Measurements from ENCODE around the gene SHOX.
"Not testable (repeated sequence)": the region's sequence is repeated elsewhere in the genome, so short reads cannot be mapped to it uniquely, and the experiment has no call there.

Gene SHOX

GRCh38 chrX:619451-619811, 11.2 kb upstream of the SHOX start:
- no peak for ATAC-seq (ENCODE audit: low read depth)
- no peak overlapping the region for H3K27ac ChIP-seq (ENCODE audit: poor library complexity, severe bottlenecking)

GRCh38 chrX:619812-620531, 10.6 kb upstream of the SHOX start:
- peaks cover 18% of the 10 kb centered on the region for H3K27me3 ChIP-seq (ENCODE audit: insufficient read depth, poor library complexity, severe bottlenecking)
- no peak for TF ChIP-seq CTCF (IDR thresholded peaks at IDR 0.05; ENCODE audit: poor library complexity, severe bottlenecking)
- H3K27ac ChIP-seq (ENCODE audit: poor library complexity, severe bottlenecking): no peak overlapping the region
- H3K4me3 ChIP-seq (ENCODE audit: severe bottlenecking): no peak overlapping the region
- no peak for DNase-seq (ENCODE audit: low spot score)
- H3K36me3 ChIP-seq (ENCODE audit: low read depth): no peaks in the 10 kb centered on the region
- H3K4me1 ChIP-seq (ENCODE audit: insufficient read depth, poor library complexity, severe bottlenecking): no peaks in the 10 kb centered on the region
- no peak for ATAC-seq (ENCODE audit: low read depth)
- no peaks in the 10 kb centered on the region for H3K9me3 ChIP-seq (ENCODE audit: severe bottlenecking)

More at GRCh38 chrX:619451-619811, 11.2 kb upstream of the SHOX start:
- Histone ChIP-seq H3K36me3 (ENCODE audit: low read depth) (no peaks in the 10 kb centered on the region), H3K9me3 (ENCODE audit: severe bottlenecking) (no peaks in the 10 kb centered on the region), H3K4me3 (ENCODE audit: severe bottlenecking) (no peak overlapping the region), H3K27me3 (ENCODE audit: insufficient read depth, poor library complexity, severe bottlenecking) (peaks cover 18% of the 10 kb centered on the region), H3K4me1 (ENCODE audit: insufficient read depth, poor library complexity, severe bottlenecking) (no peaks in the 10 kb centered on the region)
- DNase-seq (ENCODE audit: low spot score): no peak
- no peak for TF ChIP-seq CTCF (IDR thresholded peaks at IDR 0.05; ENCODE audit: poor library complexity, severe bottlenecking)

GRCh38 chrX:621705-622503, 8.7 kb upstream of the SHOX start:
- Histone ChIP-seq H3K27me3 (ENCODE audit: insufficient read depth, poor library complexity, severe bottlenecking) (peaks cover 19% of the 10 kb centered on the region), H3K4me1 (ENCODE audit: insufficient read depth, poor library complexity, severe bottlenecking) (no peaks in the 10 kb centered on the region), H3K9me3 (ENCODE audit: severe bottlenecking) (no peaks in the 10 kb centered on the region), H3K27ac (ENCODE audit: poor library complexity, severe bottlenecking) (no peak overlapping the region), H3K4me3 (ENCODE audit: severe bottlenecking) (no peak overlapping the region), H3K36me3 (ENCODE audit: low read depth) (no peaks in the 10 kb centered on the region)
- TF ChIP-seq CTCF (IDR thresholded peaks at IDR 0.05; ENCODE audit: poor library complexity, severe bottlenecking): no peak
- ATAC-seq (ENCODE audit: low read depth) (no peak), DNase-seq (ENCODE audit: low spot score) (no peak)

DNA sequence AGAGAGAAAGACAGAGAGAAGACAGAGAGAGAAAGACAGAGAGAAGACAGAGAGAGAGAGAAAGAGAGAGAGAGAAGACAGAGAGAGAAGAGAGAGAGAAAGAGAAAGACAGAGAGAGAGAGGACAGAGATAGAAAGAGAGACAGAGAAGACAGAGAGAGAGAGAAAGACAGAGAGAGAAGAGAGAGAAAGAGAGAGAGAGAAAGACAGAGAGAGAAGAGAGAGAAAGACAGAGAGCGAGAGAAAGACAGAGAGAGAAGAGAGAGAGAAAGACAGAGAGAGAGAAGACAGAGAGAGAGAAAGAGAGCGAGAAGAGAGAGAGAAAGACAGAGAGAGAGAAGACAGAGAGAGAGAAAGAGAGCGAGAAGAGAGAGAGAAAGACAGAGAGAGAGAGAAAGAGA, 7.8 kb upstream of the SHOX start:
- not testable (repeated sequence) for H3K4me3 ChIP-seq (ENCODE audit: severe bottlenecking); DNase-seq (ENCODE audit: low spot score); H3K36me3 ChIP-seq (ENCODE audit: low read depth); ATAC-seq (ENCODE audit: low read depth); H3K27ac ChIP-seq (ENCODE audit: poor library complexity, severe bottlenecking); H3K4me1 ChIP-seq (ENCODE audit: insufficient read depth, poor library complexity, severe bottlenecking); H3K9me3 ChIP-seq (ENCODE audit: severe bottlenecking)
- H3K27me3 ChIP-seq (ENCODE audit: insufficient read depth, poor library complexity, severe bottlenecking): peaks cover 27% of the 10 kb centered on the region

DNA sequence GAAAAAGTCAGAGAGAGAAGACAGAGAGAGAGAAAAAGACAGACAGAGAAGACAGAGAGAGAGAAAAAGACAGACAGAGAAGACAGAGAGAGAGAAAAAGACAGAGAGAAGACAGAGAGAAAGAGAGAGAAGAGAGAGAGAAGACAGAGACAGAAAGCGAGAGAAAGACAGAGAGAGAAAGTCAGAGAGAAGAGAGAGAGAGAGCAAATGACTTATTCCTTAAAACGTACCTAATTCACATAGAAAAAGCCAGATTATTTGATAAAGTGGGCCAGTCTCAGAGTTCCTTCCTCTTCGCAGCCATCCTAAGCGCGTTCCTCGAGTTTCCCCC, 7.4 kb upstream of the SHOX start:
- no peaks in the 10 kb centered on the region for H3K4me1 ChIP-seq (ENCODE audit: insufficient read depth, poor library complexity, severe bottlenecking)
- TF ChIP-seq CTCF (IDR thresholded peaks at IDR 0.05; ENCODE audit: poor library complexity, severe bottlenecking): no peak
- no peak overlapping the region for H3K27ac ChIP-seq (ENCODE audit: poor library complexity, severe bottlenecking)
- ATAC-seq (ENCODE audit: low read depth) (no peak), DNase-seq (ENCODE audit: low spot score) (no peak)
- no peaks in the 10 kb centered on the region for H3K9me3 ChIP-seq (ENCODE audit: severe bottlenecking)
- no peak overlapping the region for H3K4me3 ChIP-seq (ENCODE audit: severe bottlenecking)
- peaks cover 27% of the 10 kb centered on the region for H3K27me3 ChIP-seq (ENCODE audit: insufficient read depth, poor library complexity, severe bottlenecking)
- no peaks in the 10 kb centered on the region for H3K36me3 ChIP-seq (ENCODE audit: low read depth)

All from RWPE2 (cell line).